Choroid plexus epithelial cell (primary cell): ENCODE results near the gene MXI1.

ENCODE experiments used
- DNase-seq: peaks from one replicate; pipeline ENCODE4 v3.0.0-alpha.2; 2010; ENCODE audit warnings: low read depth
- H3K4me3 ChIP-seq: 2 replicates; pipeline ENCODE4 v1.5.1; 2011; ENCODE audit warnings: low read depth, mild to moderate bottlenecking, control low read depth, low read length, moderate library complexity
- CTCF ChIP-seq: conservative IDR thresholded peaks from 2 replicates; pipeline ENCODE4 v1.5.1; 2011; ENCODE audit warnings: low read depth, mild to moderate bottlenecking, control low read depth, inconsistent platforms, low read length, moderate library complexity

The MXI1 gene

GRCh38 chr10:110306452-110306768 is 99.0 kb downstream of the MXI1 start:
- no peak for TF ChIP-seq CTCF
- H3K4me3 ChIP-seq: no peak overlapping the region
- no peak for DNase-seq

GRCh38 chr10:110307805-110308204 is 100.4 kb downstream of the MXI1 start:
- no peak for TF ChIP-seq CTCF
- H3K4me3 ChIP-seq: no peak overlapping the region
- no peak for DNase-seq

GRCh38 chr10:110310741-110311140 is 103.3 kb downstream of the MXI1 start:
- TF ChIP-seq CTCF: no peak
- no peak overlapping the region for H3K4me3 ChIP-seq
- DNase-seq: no peak

- peak; percentile 79 for DNase-seq
- no peak overlapping the region for H3K4me3 ChIP-seq
- peak; percentile 75 for TF ChIP-seq CTCF
Measured at GRCh38 chr10:110311357-110311949, 104.0 kb downstream of the MXI1 start.

- TF ChIP-seq CTCF: no peak
- DNase-seq: no peak
Measured at GRCh38 chr10:110312206-110312605, 104.8 kb downstream of the MXI1 start.

GRCh38 chr10:110313674-110314073 is 106.3 kb downstream of the MXI1 start:
- no peak overlapping the region for H3K4me3 ChIP-seq
- no peak for DNase-seq
- no peak for TF ChIP-seq CTCF

More at GRCh38 chr10:110312206-110312605, 104.8 kb downstream of the MXI1 start:
- H3K4me3 ChIP-seq: no peak overlapping the region

- DNase-seq: no peak
- no peak for TF ChIP-seq CTCF
- no peak overlapping the region for H3K4me3 ChIP-seq
Measured at GRCh38 chr10:110317866-110318850, 110.8 kb downstream of the MXI1 start.
